GM23338 (cell line): ENCODE data around the gene STX1B. TPM values are rescaled to one million over a fixed set of nuclear protein-coding genes. Genes with fewer than 3 reads are reported as not detected.

Experiments used
- CREB1 ChIP-seq: fragments of 250-450 bp; sonication (Bioruptor Pico); IDR thresholded peaks from 2 replicates; pipeline ENCODE4 v1.5.0; 2020; ENCODE audit warnings: low read depth, mild to moderate bottlenecking, moderate library complexity
- EZH2 ChIP-seq: fragments of 200-600 bp; sonication (generic); IDR thresholded peaks from one replicate; pipeline ENCODE4 v1.8.0; 2017; ENCODE audit warnings: antibody characterized with exemption, mild to moderate bottlenecking, low read depth; ENCODE audit not compliant: unreplicated experiment
- JUNB ChIP-seq: IDR thresholded peaks from one replicate; pipeline ENCODE4 v1.6.1; 2016; ENCODE audit warnings: antibody characterized with exemption; ENCODE audit not compliant: unreplicated experiment
- NANOG ChIP-seq: IDR thresholded peaks from 2 replicates; pipeline ENCODE4 v1.6.1; 2016; ENCODE audit warnings: antibody characterized with exemption, borderline replicate concordance
- REST ChIP-seq: IDR thresholded peaks from one replicate; pipeline ENCODE4 v1.6.1; 2018; ENCODE audit warnings: antibody characterized with exemption; ENCODE audit not compliant: unreplicated experiment
- ZNF114 ChIP-seq: fragments of 250-450 bp; sonication (Bioruptor Pico); IDR thresholded peaks from 2 replicates; pipeline ENCODE4 v1.5.0; 2020; ENCODE audit warnings: mild to moderate bottlenecking, moderate library complexity
- ZNF462 ChIP-seq: fragments of 250-450 bp; sonication (Bioruptor Pico); IDR thresholded peaks from 2 replicates; pipeline ENCODE4 v1.5.0; 2020; ENCODE audit warnings: mild to moderate bottlenecking, moderate library complexity
- polyA plus RNA-seq: library from polyadenylated mRNA; unstranded; fragments of >200 nt; fragmentation: Nextera tagmentation; extraction: Ambion mirVana; gene quantifications from 2 replicates; pipeline ENCODE4 v1.2.1, GENCODE V29; 2016
- total RNA-seq: library from RNA; depleted of rRNA; stranded (reverse); fragments of >200 nt; shearing (Covaris generic); gene quantifications from 2 replicates; pipeline ENCODE4 v1.2.3, GENCODE V29; 2014

STX1B gene
- total and polyA plus RNA-seq, 2 experiments from 2014 or later: 1.7 to 9.5 TPM

GRCh38 chr16:30992931-30993816 lies 17.3 kb downstream of the STX1B start (continued):
- TF ChIP-seq ZNF462 (no peak), CREB1 (CRISPR knock-in tag) (no peak), NANOG (no peak), JUNB (no peak), EZH2 (no peak), REST (no peak), ZNF114 (CRISPR knock-in tag) (no peak)
